GM13977 (cell line): ENCODE data around the gene ZNF292.
A peak's percentile ranks its signal among the peaks of the same experiment; 100 is the strongest.

Experiments used
- DNase-seq: peaks from one replicate; pipeline ENCODE4 v3.0.0; 2012; ENCODE audit warnings: low spot score
- in situ Hi-C: fragments of 300-500 bp; cut with MboI; formaldehyde crosslinking; loops from one replicate; pipeline ENCODE4 v1.12.0; 2022; ENCODE audit warnings: low sequenced_read_pairs, low pct_unique_long_range_greater_than_20kb, mixed read lengths, inconsistent platforms; ENCODE audit not compliant: unreplicated experiment
- TF ChIP-seq, protein P1 (sequence below): IDR thresholded peaks from 2 replicates; pipeline ENCODE4 v1.5.1; 2012; ENCODE audit warnings: mild to moderate bottlenecking, control low read depth; ENCODE audit not compliant: insufficient read depth; ENCODE audit errors: extremely low read depth, missing control alignments

ZNF292 gene

DNA sequence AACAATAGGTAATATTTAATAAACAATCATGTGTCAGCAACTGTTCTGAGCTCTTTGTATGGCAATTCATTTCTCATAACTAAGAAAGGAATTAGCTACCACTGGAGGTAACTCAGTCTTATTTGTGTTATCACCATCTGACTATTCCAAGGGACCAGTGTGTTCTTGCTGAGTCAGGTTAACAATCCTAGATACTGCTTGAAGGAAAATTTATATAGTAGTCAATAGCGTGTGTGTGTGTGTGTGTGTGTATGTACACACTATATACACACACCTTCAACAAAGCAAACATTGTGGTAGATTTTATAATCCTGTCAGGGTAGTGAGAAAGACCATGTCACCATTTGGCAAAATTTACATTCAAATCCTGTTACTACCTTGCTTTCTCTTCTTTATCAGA, 121.3 kb downstream of the ZNF292 start:
- in situ Hi-C loops, result no loop called here
- TF ChIP-seq, protein P1, sequence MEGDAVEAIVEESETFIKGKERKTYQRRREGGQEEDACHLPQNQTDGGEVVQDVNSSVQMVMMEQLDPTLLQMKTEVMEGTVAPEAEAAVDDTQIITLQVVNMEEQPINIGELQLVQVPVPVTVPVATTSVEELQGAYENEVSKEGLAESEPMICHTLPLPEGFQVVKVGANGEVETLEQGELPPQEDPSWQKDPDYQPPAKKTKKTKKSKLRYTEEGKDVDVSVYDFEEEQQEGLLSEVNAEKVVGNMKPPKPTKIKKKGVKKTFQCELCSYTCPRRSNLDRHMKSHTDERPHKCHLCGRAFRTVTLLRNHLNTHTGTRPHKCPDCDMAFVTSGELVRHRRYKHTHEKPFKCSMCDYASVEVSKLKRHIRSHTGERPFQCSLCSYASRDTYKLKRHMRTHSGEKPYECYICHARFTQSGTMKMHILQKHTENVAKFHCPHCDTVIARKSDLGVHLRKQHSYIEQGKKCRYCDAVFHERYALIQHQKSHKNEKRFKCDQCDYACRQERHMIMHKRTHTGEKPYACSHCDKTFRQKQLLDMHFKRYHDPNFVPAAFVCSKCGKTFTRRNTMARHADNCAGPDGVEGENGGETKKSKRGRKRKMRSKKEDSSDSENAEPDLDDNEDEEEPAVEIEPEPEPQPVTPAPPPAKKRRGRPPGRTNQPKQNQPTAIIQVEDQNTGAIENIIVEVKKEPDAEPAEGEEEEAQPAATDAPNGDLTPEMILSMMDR, result no peak
- no peak for DNase-seq

DNA sequence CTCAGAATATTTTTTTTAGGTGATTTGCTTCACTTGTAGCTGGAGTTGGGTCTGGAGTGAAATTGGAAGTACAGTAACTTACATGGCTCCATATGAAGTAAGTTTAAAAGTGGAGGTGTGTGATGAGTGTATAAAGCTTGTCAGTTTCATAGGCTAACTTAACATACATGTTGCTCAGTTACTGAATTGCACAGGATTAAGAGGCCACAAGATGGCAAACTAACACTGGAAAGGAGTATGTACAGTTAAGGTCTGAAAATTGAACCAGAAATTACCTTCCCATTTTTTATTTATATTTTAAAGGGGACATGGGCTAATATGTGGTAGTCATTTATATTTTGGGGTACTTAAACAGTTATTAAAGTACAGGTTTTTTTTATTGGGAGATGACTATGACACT, 121.8 kb downstream of the ZNF292 start:
- in situ Hi-C loops, result no loop called here
- no peak for DNase-seq

DNA sequence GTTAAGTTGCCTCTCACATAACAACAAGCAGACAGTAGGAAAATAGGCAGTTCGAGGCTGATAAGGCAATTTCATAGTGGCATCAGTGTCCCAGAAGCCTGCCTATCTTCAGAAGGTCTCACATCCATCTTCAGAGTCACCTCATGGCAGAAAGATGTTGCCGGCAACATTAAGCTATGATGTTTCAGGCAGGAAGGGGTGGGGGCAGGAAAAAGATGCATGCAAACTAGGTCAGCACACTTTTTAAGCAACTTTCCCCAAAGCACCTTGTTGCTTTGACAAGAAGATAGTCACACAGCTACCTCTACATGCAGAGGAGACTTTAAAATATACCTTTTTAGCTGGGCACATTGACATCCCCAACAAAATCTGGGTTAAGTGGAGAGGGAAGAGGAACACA, 123.8 kb downstream of the ZNF292 start:
- in situ Hi-C loops, result no loop called here
- TF ChIP-seq, protein P1, result no peak
- no peak for DNase-seq

More for the DNA sequence above, 121.8 kb downstream of the ZNF292 start:
- TF ChIP-seq, protein P1, result peak; percentile 23

DNA sequence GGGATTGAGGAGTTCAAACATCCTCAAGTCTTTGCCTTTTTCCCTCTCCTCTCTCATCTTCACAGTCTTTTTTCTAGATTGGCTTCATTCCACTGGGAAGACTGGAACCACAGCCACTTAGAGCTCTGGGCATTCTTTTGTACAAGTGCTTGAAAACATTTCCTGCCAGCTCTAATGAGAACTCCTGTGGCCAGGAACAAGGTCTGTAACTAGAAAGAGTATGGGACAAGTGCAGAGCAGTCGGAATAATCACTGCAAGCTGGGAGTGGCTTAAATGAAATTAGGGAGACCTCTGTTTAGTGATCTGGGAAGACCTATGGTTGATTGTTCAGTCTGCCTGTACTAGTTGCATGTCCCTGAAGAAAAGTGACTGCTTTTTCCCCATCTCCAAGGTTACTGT, 126.1 kb downstream of the ZNF292 start:
- TF ChIP-seq, protein P1, result no peak
- in situ Hi-C loops, result no loop called here

DNA sequence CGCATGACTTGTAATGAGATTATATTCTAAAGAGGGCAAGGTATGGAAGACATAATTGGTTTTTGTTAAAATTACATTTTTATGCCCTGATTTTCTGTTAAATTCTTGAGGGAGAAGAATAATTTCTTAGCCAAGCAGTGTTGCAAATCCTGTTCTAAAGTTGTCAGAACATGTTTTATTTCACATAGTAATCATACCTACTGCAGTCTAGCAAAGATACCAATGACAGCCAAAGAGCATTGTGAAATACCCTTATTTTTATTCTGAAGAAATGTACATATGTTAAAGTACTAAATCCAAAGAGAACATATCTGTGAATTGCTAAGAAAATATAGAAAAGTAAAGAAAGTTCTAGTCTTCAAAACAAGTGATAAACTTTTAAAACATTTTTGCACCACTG, 127.4 kb downstream of the ZNF292 start:
- in situ Hi-C loops, result no loop called here
- no peak for DNase-seq
- TF ChIP-seq, protein P1, result no peak

More for the DNA sequence above, 126.1 kb downstream of the ZNF292 start:
- DNase-seq, result no peak

DNA sequence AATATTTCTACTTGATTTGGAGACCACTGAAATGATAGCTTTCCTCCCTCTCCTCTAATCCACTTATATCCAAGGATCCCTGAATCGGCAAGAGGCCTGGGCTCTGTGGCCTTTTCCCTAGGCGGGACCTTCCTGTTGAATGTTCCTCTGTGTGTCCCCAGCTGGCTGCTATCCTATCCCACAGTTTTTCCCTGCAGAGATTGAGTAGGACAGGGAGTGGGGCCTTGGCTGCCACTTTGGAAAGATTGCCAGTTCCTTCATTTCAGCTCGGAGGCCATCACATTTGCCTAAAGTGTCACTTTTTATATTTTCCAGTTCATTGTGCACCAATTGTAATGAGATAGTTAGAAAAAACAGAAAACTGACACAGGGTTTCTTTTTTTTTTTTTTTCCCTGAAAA, 128.1 kb downstream of the ZNF292 start:
- TF ChIP-seq, protein P1, result no peak
- no peak for DNase-seq
- in situ Hi-C loops, result no loop called here

DNA sequence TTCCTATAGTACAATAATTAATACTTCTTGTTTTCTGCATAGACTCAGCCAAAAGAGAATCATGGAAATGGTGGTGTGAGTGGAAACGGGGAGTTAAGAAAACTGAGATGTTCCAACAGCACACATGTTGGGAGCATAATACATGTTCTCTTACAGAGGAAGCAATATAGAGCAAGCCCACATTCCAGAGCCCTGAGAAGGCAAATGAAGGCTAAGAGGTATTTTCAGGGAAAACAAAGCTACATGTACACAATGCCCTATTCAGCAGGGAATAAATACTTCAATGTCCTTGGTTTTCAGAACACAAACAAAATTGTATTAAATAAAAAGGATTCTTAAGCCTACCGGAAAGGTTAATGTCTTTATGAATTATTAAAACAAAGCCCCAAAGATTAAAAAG, 131.9 kb downstream of the ZNF292 start:
- no peak for DNase-seq
- TF ChIP-seq, protein P1, result no peak
- in situ Hi-C loops, result no loop called here
